Suprapubic skin (tissue), 3 donors: ENCODE measurements around the gene EMP3.

ENCODE experiments used
- POLR2AphosphoS5 ChIP-seq, 3 donors: sonication (generic); formaldehyde crosslinking; IDR thresholded peaks; one replicate each; pipeline ENCODE4 v1.6.1; 2017; ENCODE audit warnings: antibody characterized with exemption in 3 of 3
- TF ChIP-seq, protein P1 (sequence below), 2 donors: fragments of 200-600 bp in 1 of 2; fragments of 450-650 bp in 1 of 2; sonication (generic) in 1 of 2; IDR thresholded peaks; one replicate each; pipeline ENCODE4 v1.5.1; 2016 to 2019; ENCODE audit warnings: antibody characterized with exemption in 2 of 2, mild to moderate bottlenecking in 1 of 2, moderate library complexity in 1 of 2

DNA sequence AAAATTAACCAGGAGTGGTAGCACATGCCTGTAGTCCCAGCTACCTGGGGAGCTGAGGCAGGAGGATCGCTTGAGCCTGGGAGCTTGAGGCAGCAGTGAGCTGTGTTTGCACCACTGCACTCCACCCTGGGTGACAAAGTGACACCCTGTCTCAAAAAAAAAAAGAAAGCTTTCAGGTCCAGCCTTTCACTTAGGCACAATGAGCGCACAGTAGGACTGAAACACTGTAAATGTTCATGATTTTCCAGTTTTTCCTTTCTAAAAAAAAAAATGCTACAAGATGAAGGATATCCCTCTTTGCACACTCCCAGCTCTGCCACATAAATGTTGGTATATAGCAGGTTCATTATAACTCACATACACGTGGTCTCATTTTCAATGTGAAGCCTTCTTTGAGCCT is 37.6 kb upstream of the EMP3 start:
- TF ChIP-seq, protein P1, sequence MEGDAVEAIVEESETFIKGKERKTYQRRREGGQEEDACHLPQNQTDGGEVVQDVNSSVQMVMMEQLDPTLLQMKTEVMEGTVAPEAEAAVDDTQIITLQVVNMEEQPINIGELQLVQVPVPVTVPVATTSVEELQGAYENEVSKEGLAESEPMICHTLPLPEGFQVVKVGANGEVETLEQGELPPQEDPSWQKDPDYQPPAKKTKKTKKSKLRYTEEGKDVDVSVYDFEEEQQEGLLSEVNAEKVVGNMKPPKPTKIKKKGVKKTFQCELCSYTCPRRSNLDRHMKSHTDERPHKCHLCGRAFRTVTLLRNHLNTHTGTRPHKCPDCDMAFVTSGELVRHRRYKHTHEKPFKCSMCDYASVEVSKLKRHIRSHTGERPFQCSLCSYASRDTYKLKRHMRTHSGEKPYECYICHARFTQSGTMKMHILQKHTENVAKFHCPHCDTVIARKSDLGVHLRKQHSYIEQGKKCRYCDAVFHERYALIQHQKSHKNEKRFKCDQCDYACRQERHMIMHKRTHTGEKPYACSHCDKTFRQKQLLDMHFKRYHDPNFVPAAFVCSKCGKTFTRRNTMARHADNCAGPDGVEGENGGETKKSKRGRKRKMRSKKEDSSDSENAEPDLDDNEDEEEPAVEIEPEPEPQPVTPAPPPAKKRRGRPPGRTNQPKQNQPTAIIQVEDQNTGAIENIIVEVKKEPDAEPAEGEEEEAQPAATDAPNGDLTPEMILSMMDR (IDR thresholded peaks at IDR 0.05), result no peak
- TF ChIP-seq POLR2AphosphoS5 (IDR thresholded peaks at IDR 0.05), result no peak
